Measurements from ENCODE around the gene CRYBG1.
A peak's percentile ranks its signal among the peaks of the same experiment; 100 is the strongest.
"Not testable (repeated sequence)": the region's sequence is repeated elsewhere in the genome, so short reads cannot be mapped to it uniquely, and the experiment has no call there.

CRYBG1 gene

GRCh38 chr6:106557837-106558236 is 197.3 kb downstream of the CRYBG1 start:
- DNase-seq, result no peak

GRCh38 chr6:106558364-106558763 is 197.8 kb downstream of the CRYBG1 start:
- DNase-seq, result no peak

- not testable (repeated sequence) for DNase-seq
These were observed 199.1 kb downstream of the CRYBG1 start for GRCh38 chr6:106559659-106560058.

GRCh38 chr6:106560996-106561685 is 200.6 kb downstream of the CRYBG1 start:
- DNase-seq, result peak in 1 of 2 donors; percentile 19

GRCh38 chr6:106561686-106562405 is 201.3 kb downstream of the CRYBG1 start:
- DNase-seq, result no peak

GRCh38 chr6:106563614-106564013 is 203.1 kb downstream of the CRYBG1 start:
- no peak for DNase-seq

- no peak for DNase-seq
These were observed 204.0 kb downstream of the CRYBG1 start for GRCh38 chr6:106564476-106564875.

- DNase-seq, result no peak
These were observed 208.0 kb downstream of the CRYBG1 start for GRCh38 chr6:106568530-106568929.

- no peak for DNase-seq
These were observed 208.9 kb downstream of the CRYBG1 start for GRCh38 chr6:106569428-106569827.

- no peak for DNase-seq
These were observed 211.9 kb downstream of the CRYBG1 start for GRCh38 chr6:106572436-106572835.

GRCh38 chr6:106572875-106573585 is 212.5 kb downstream of the CRYBG1 start:
- DNase-seq, result no peak

- DNase-seq, result no peak
These were observed 214.4 kb downstream of the CRYBG1 start for GRCh38 chr6:106574741-106575458.

- DNase-seq, result no peak
These were observed 218.8 kb downstream of the CRYBG1 start for GRCh38 chr6:106579281-106579680.

GRCh38 chr6:106581468-106581867 is 221.0 kb downstream of the CRYBG1 start:
- DNase-seq, result no peak

- DNase-seq, result no peak
These were observed 226.4 kb downstream of the CRYBG1 start for GRCh38 chr6:106586815-106587415.

- DNase-seq, result not testable (repeated sequence)
These were observed 228.4 kb downstream of the CRYBG1 start for GRCh38 chr6:106588937-106589336.

GRCh38 chr6:106591111-106591825 is 230.8 kb downstream of the CRYBG1 start:
- DNase-seq, result no peak

- no peak for DNase-seq
These were observed 238.9 kb downstream of the CRYBG1 start for GRCh38 chr6:106599440-106599839.

- no peak for DNase-seq
These were observed 239.8 kb downstream of the CRYBG1 start for GRCh38 chr6:106600329-106600728.

- DNase-seq, result peak in 1 of 2 donors; percentile 20
These were observed 247.7 kb downstream of the CRYBG1 start for GRCh38 chr6:106608080-106608668.

- DNase-seq, result peak in 1 of 2 donors; percentile 14
These were observed 249.2 kb downstream of the CRYBG1 start for GRCh38 chr6:106609699-106610098.

GRCh38 chr6:106611030-106611429 is 250.5 kb downstream of the CRYBG1 start:
- DNase-seq, result no peak

All from stimulated activated CD4-positive, alpha-beta T cell treated with anti-CD3 and anti-CD28 coated beads, Interleukin-2, amount 100 ng/mL, for 24 hours (primary cell).